Endothelial cell of umbilical vein (primary cell): ENCODE data around the gene RAMP1. TPM values are rescaled to one million over a fixed set of nuclear protein-coding genes. Genes with fewer than 3 reads are reported as not detected.

Experiments used
- BruUV-seq: library from RNA; stranded (reverse); fragments of 400-500 nt; replicated peaks from 2 replicates; lab custom pipeline; 2021; lab: Mats Ljungman, UMichigan
- CTCF ChIA-PET: fragments of 300-600, 350-600 bp; sonication (Branson Sonifier 250); formaldehyde crosslinking; loops from one replicate; lab custom pipeline; 2021; ENCODE audit warnings: antibody characterized with exemption, inconsistent platforms; lab: Charles Lee
- POLR2A ChIA-PET: fragments of 300-600, 350-600 bp; sonication (Branson Sonifier 250); formaldehyde crosslinking; loops from one replicate; lab custom pipeline; 2021; ENCODE audit warnings: antibody characterized with exemption, inconsistent platforms; lab: Charles Lee
- DNase-seq: peaks from one replicate; pipeline ENCODE4 v3.0.0-alpha.2; 2011; ENCODE audit warnings: low read depth, low spot score
- FAIRE-seq: peaks from 2 replicates; lab custom pipeline; 2011; peaks lifted over from hg19 to GRCh38; lab: Jason Lieb, UNC
- H2AFZ ChIP-seq: 2 replicates; pipeline ENCODE4 v1.6.0; 2012; ENCODE audit warnings: low read depth, low read length, control low read depth, inconsistent platforms
- H3K27ac ChIP-seq: 2 replicates; pipeline ENCODE4 v1.5.1; 2011; ENCODE audit warnings: low read depth, mild to moderate bottlenecking, control low read depth, low read length, moderate library complexity; ENCODE audit not compliant: insufficient read depth
- H3K27me3 ChIP-seq, 2 experiments: 2 replicates each; pipeline versions ENCODE4 v1.6.0 to v1.6.1; 2011; ENCODE audit warnings: low read length in 2 of 2, mixed read lengths in 1 of 2; ENCODE audit not compliant: control insufficient read depth in 2 of 2, insufficient read depth in 2 of 2
- H3K36me3 ChIP-seq, 2 experiments: 2 replicates in 1 of 2; 3 replicates in 1 of 2; pipeline ENCODE4 v1.5.1; 2011; ENCODE audit warnings: low read length in 2 of 2, mild to moderate bottlenecking in 1 of 2, moderate library complexity in 1 of 2; ENCODE audit not compliant: control insufficient read depth in 2 of 2, insufficient read depth in 2 of 2; ENCODE audit errors: extremely low read depth in 1 of 2
- H3K4me1 ChIP-seq: 3 replicates; pipeline ENCODE4 v1.5.1; 2011; ENCODE audit warnings: mild to moderate bottlenecking, low read length; ENCODE audit not compliant: control insufficient read depth, insufficient read depth; ENCODE audit errors: extremely low read depth
- H3K4me2 ChIP-seq: 2 replicates; pipeline ENCODE4 v1.6.1; 2011; ENCODE audit warnings: low read length, control low read depth, mixed read lengths; ENCODE audit not compliant: insufficient read depth
- H3K4me3 ChIP-seq, 3 experiments: fragments of 200-600 bp in 1 of 3; sonication (generic), shearing (Covaris generic) in 1 of 3; replicated peaks in 1 of 3; 2 replicates each; pipeline ENCODE4 v1.5.1; 2011 to 2016; ENCODE audit warnings: control low read depth in 3 of 3, low read length in 3 of 3, mild to moderate bottlenecking in 2 of 3, inconsistent platforms in 1 of 3, low read depth in 1 of 3, moderate library complexity in 1 of 3; ENCODE audit not compliant: insufficient read depth in 1 of 3
- H3K79me2 ChIP-seq: 2 replicates; pipeline ENCODE4 v1.6.0; 2012; ENCODE audit warnings: low read length, inconsistent platforms; ENCODE audit not compliant: control insufficient read depth, insufficient read depth
- H3K9ac ChIP-seq: replicated peaks from 2 replicates; pipeline ENCODE3; 2011; ENCODE audit warnings: low read length, control low read depth; ENCODE audit not compliant: insufficient read depth; ENCODE audit errors: extremely low read depth
- H3K9me1 ChIP-seq: replicated peaks from 3 replicates; pipeline ENCODE4 v1.6.0; 2011; ENCODE audit warnings: mild to moderate bottlenecking, low read length; ENCODE audit not compliant: control insufficient read depth, insufficient read depth; ENCODE audit errors: extremely low read depth
- H3K9me3 ChIP-seq: replicated peaks from 2 replicates; pipeline ENCODE4 v1.5.1; 2012; ENCODE audit warnings: low read length, inconsistent platforms; ENCODE audit not compliant: control insufficient read depth, insufficient read depth
- H4K20me1 ChIP-seq: replicated peaks from 2 replicates; pipeline ENCODE3; 2011; ENCODE audit warnings: mild to moderate bottlenecking, low read length; ENCODE audit not compliant: control insufficient read depth, insufficient read depth; ENCODE audit errors: extremely low read depth
- EZH2 ChIP-seq: IDR thresholded peaks from 2 replicates; pipeline ENCODE4 v1.6.1; 2012; ENCODE audit warnings: borderline replicate concordance, low read depth, mild to moderate bottlenecking, moderate library complexity, low read length, inconsistent platforms; ENCODE audit not compliant: severe bottlenecking
- FOS ChIP-seq: IDR thresholded peaks from 2 replicates; pipeline ENCODE4 v1.6.1; 2011; ENCODE audit warnings: mild to moderate bottlenecking, low read length, moderate library complexity, borderline replicate concordance; ENCODE audit not compliant: insufficient read depth
- GATA2 ChIP-seq: IDR thresholded peaks from 2 replicates; pipeline ENCODE4 v1.7.0; 2011; ENCODE audit warnings: low read depth, mild to moderate bottlenecking, moderate library complexity, mixed read lengths, low read length; ENCODE audit not compliant: insufficient read length, insufficient read depth
- MYC ChIP-seq: IDR thresholded peaks from one replicate; pipeline ENCODE4 v1.6.1; 2011; ENCODE audit warnings: mild to moderate bottlenecking, low read depth, low read length
- dilution Hi-C: fragments of 300-500 bp; cut with MboI; formaldehyde crosslinking; loops from one replicate; pipeline ENCODE4 v1.15.0; 2019; ENCODE audit warnings: low sequenced_read_pairs; ENCODE audit not compliant: extremely low pct_ligation_motif_present
- intact Hi-C: fragments of 100-400 bp; cut with micrococcal nuclease; formaldehyde crosslinking; loops from one replicate; pipeline ENCODE4 v1.10.0; 2022
- polyA plus RNA-seq, 4 experiments: library from polyadenylated mRNA; depleted of rRNA in 3 of 4; stranded (reverse) in 3 of 4; unstranded in 1 of 4; fragments of >200 nt; gene quantifications; 2 replicates each; pipeline versions ENCODE4 v1.2.1 to v1.2.3, GENCODE V29; 2011 to 2012; ENCODE audit warnings: missing spikeins in 1 of 4
- total RNA-seq: library from RNA; stranded (reverse); gene quantifications from 2 replicates; pipeline ENCODE4 v1.2.3, GENCODE V29; 2021
- TF ChIP-seq, protein P1 (sequence below), 2 donors: IDR thresholded peaks; 1 replicate in 1 of 2; 2 replicates in 1 of 2; pipeline ENCODE4 v1.5.1; 2011; ENCODE audit warnings: low read length in 2 of 2, mild to moderate bottlenecking in 2 of 2, moderate library complexity in 2 of 2, control low read depth in 1 of 2, inconsistent platforms in 1 of 2, low read depth in 1 of 2; ENCODE audit not compliant: insufficient read depth in 1 of 2; ENCODE audit errors: extremely low read depth in 1 of 2
- TF ChIP-seq, protein P2 (sequence below): IDR thresholded peaks from 2 replicates; pipeline ENCODE4 v1.6.1; 2011; ENCODE audit not compliant: insufficient read depth, insufficient read length

The RAMP1 gene
- total and polyA plus RNA-seq, 2 donors (not counting 3 experiments of a cell fraction or from before 2014, with no cell fraction given), result 0.18 TPM; not detected in 1

DNA sequence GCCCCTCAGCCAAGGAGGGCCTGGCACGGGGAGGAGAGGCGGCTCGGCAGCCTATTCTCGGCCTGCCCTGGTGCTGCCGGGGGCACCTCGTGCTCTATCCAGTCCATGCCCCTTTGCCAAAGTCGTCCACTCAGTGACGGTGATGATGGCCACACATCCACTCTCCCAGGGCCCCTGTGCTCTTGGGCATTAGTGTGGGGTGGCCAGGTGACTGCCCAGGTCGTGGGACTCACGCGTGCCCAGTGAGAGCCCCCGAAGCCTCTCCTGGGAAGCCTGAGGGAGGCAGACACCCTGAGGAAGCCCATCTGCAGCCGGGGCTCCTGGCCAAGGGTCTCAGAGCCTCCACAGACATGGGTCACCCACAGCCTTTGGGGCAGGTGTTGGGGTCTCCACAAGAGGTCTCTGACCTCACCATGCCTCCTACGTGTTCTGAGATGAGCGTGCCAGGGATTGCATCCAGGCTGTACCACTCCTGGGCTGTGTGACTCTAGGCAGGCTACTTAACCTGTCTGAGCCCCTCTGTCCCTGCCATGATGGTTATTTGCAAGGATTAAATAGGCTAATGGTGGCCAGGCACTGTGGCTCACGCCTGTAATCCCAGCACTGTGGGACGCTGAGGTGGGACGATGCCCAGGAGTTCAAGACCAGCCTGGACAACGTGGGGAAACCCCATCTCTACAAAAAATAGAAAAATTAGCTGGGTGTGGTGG is 12.9 kb downstream of the RAMP1 start:
- Histone ChIP-seq H3K9ac (no peak overlapping the region), H3K36me3 (no peaks in the 10 kb centered on the region), H3K4me1 (no peaks in the 10 kb centered on the region), H3K9me1 (no peaks in the 10 kb centered on the region), H3K9me3 (no peaks in the 10 kb centered on the region), H3K27ac (no peak overlapping the region), H3K4me2 (no peak overlapping the region), H4K20me1 (no peaks in the 10 kb centered on the region), H3K27me3 (no peaks in the 10 kb centered on the region), H3K4me3 (no peak overlapping the region), H2AFZ (no peak overlapping the region), H3K79me2 (no peaks in the 10 kb centered on the region)
- DNase-seq, result no peak
- intact Hi-C loops, result no loop called here
- FAIRE-seq, result no peak
- BruUV-seq, result no TSS peak
- ChIA-PET CTCF (interaction anchor here (1.0 kb wide), 1 partner anchor 14 kb away, joined by 4 read pairs; no protein-coding TSS in a partner anchor), POLR2A (no interaction called here)
- TF ChIP-seq MYC, result no peak
- TF ChIP-seq EZH2, result no peak
- TF ChIP-seq FOS, result no peak
- TF ChIP-seq, protein P1, sequence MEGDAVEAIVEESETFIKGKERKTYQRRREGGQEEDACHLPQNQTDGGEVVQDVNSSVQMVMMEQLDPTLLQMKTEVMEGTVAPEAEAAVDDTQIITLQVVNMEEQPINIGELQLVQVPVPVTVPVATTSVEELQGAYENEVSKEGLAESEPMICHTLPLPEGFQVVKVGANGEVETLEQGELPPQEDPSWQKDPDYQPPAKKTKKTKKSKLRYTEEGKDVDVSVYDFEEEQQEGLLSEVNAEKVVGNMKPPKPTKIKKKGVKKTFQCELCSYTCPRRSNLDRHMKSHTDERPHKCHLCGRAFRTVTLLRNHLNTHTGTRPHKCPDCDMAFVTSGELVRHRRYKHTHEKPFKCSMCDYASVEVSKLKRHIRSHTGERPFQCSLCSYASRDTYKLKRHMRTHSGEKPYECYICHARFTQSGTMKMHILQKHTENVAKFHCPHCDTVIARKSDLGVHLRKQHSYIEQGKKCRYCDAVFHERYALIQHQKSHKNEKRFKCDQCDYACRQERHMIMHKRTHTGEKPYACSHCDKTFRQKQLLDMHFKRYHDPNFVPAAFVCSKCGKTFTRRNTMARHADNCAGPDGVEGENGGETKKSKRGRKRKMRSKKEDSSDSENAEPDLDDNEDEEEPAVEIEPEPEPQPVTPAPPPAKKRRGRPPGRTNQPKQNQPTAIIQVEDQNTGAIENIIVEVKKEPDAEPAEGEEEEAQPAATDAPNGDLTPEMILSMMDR (IDR thresholded peaks at IDR 0.05; ENCODE audit: extremely low read depth in 1 of 2, insufficient read depth in 1 of 2, low read depth in 1 of 2, low read length in 2 of 2), result no peak
- no peak for TF ChIP-seq GATA2
- TF ChIP-seq, protein P2, sequence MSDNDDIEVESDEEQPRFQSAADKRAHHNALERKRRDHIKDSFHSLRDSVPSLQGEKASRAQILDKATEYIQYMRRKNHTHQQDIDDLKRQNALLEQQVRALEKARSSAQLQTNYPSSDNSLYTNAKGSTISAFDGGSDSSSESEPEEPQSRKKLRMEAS, result no peak
- dilution Hi-C loops, result no loop called here
